Osteoblast (primary cell): ENCODE measurements around the gene LCLAT1. TPM values are rescaled to one million over a fixed set of nuclear protein-coding genes. Genes with fewer than 3 reads are reported as not detected.
A peak's percentile ranks its signal among the peaks of the same experiment; 100 is the strongest.
"Not testable (repeated sequence)": the region's sequence is repeated elsewhere in the genome, so short reads cannot be mapped to it uniquely, and the experiment has no call there.

Experiments
- DNase-seq: peaks from one replicate; pipeline ENCODE4 v3.0.0; 2011; ENCODE audit warnings: low spot score, mixed read lengths; ENCODE audit not compliant: insufficient read length; ENCODE audit errors: missing footprints
- H2AFZ ChIP-seq: 2 replicates; pipeline ENCODE4 v1.6.0; 2011; ENCODE audit warnings: mild to moderate bottlenecking, low read length
- H3K27ac ChIP-seq: 2 replicates; pipeline ENCODE4 v1.5.1; 2011; ENCODE audit warnings: mild to moderate bottlenecking, low read depth, low read length, moderate library complexity
- H3K27me3 ChIP-seq: 2 replicates; pipeline ENCODE4 v1.6.0; 2012; ENCODE audit warnings: mild to moderate bottlenecking, control low read depth, inconsistent platforms, low read length, moderate library complexity; ENCODE audit not compliant: insufficient read depth
- H3K36me3 ChIP-seq: 2 replicates; pipeline ENCODE4 v1.5.1; 2011; ENCODE audit warnings: mild to moderate bottlenecking, low read length, control low read depth, moderate library complexity; ENCODE audit not compliant: insufficient read depth
- H3K4me1 ChIP-seq: 2 replicates; pipeline ENCODE4 v1.5.1; 2011; ENCODE audit warnings: mild to moderate bottlenecking, low read length, control low read depth, moderate library complexity; ENCODE audit not compliant: insufficient read depth
- H3K4me2 ChIP-seq: 2 replicates; pipeline ENCODE4 v1.6.0; 2011; ENCODE audit warnings: mild to moderate bottlenecking, low read length; ENCODE audit not compliant: insufficient read depth
- H3K4me3 ChIP-seq: fragments of 200-600 bp; sonication (generic); 3 replicates; pipeline ENCODE4 v1.5.1; 2012; ENCODE audit warnings: mild to moderate bottlenecking, low read length, inconsistent platforms; ENCODE audit not compliant: insufficient read depth
- H3K79me2 ChIP-seq: 2 replicates; pipeline ENCODE4 v1.6.0; 2012; ENCODE audit warnings: mild to moderate bottlenecking, low read length, control low read depth, inconsistent platforms; ENCODE audit not compliant: insufficient read depth
- H3K9me3 ChIP-seq: 2 replicates; pipeline ENCODE4 v1.5.1; 2011; ENCODE audit warnings: low read depth, low read length, control low read depth
- H4K20me1 ChIP-seq: 2 replicates; pipeline ENCODE4 v1.6.0; 2012; ENCODE audit warnings: mild to moderate bottlenecking, low read length, control low read depth; ENCODE audit not compliant: insufficient read depth
- CTCF ChIP-seq: IDR thresholded peaks from 2 replicates; pipeline ENCODE4 v1.5.1; 2011; ENCODE audit warnings: mild to moderate bottlenecking, low read depth, low read length, moderate library complexity; ENCODE audit errors: extremely low read depth
- total RNA-seq: library from RNA; depleted of rRNA; stranded (reverse); fragments of >200 nt; gene quantifications from 2 replicates; pipeline ENCODE4 v1.2.3, GENCODE V29; 2012

The LCLAT1 gene
- total RNA-seq, 1 donor = 29.7 TPM

- Histone ChIP-seq H4K20me1 (peaks cover 12% of the 10 kb centered on the region), H3K36me3 (no peaks in the 10 kb centered on the region), H2AFZ (no peak overlapping the region), H3K27ac (no peak overlapping the region), H3K27me3 (no peaks in the 10 kb centered on the region), H3K4me2 (no peak overlapping the region), H3K79me2 (peaks cover 33% of the 10 kb centered on the region), H3K4me3 (no peak overlapping the region), H3K9me3 (no peaks in the 10 kb centered on the region), H3K4me1 (peaks cover 14% of the 10 kb centered on the region)
- TF ChIP-seq CTCF = no peak
- no peak for DNase-seq
Measured at GRCh38 chr2:30509716-30510115, 62.7 kb downstream of the LCLAT1 start.

DNA sequence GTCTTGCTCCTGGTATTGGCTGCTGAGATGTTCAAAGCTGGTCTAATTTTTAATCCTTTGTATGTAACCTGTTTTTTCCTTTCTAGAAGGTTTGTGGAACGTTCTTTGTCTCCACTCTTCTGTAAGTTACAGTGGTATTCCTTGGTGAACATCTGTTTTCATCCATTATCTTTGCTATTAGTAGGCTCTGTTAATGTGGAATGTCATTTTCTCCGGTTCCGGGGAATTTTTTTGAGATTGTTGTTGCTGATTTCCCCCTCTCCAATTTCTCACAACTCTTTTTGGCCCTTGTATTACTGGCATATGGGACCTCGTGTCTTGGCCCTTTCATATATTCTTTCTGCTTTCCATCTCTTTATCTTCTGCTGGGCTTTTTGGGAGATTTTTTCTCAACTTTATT, 63.4 kb downstream of the LCLAT1 start:
- H3K79me2 ChIP-seq = peaks cover 36% of the 10 kb centered on the region
- peaks cover 12% of the 10 kb centered on the region for H4K20me1 ChIP-seq
- no peaks in the 10 kb centered on the region for H3K9me3 ChIP-seq
- no peak for TF ChIP-seq CTCF
- no peak overlapping the region for H2AFZ ChIP-seq
- H3K4me3 ChIP-seq = no peak overlapping the region
- no peaks in the 10 kb centered on the region for H3K36me3 ChIP-seq
- H3K27me3 ChIP-seq = no peaks in the 10 kb centered on the region
- DNase-seq = no peak
- no peak overlapping the region for H3K4me2 ChIP-seq
- H3K27ac ChIP-seq = no peak overlapping the region
- peaks cover 19% of the 10 kb centered on the region for H3K4me1 ChIP-seq

GRCh38 chr2:30511122-30512083, 64.4 kb downstream of the LCLAT1 start:
- DNase-seq = peak; percentile 36
- Histone ChIP-seq H3K4me3 (no peak overlapping the region), H3K27ac (no peak overlapping the region), H3K4me1 (peaks cover 19% of the 10 kb centered on the region), H3K27me3 (no peaks in the 10 kb centered on the region), H2AFZ (no peak overlapping the region), H3K9me3 (no peaks in the 10 kb centered on the region), H3K4me2 (peak overlapping the region; percentile 56), H3K79me2 (peaks cover 36% of the 10 kb centered on the region), H3K36me3 (no peaks in the 10 kb centered on the region), H4K20me1 (peaks cover 12% of the 10 kb centered on the region)
- TF ChIP-seq CTCF = no peak

- TF ChIP-seq CTCF = no peak
- H3K27ac ChIP-seq = no peak overlapping the region
- no peaks in the 10 kb centered on the region for H3K9me3 ChIP-seq
- no peak overlapping the region for H3K4me3 ChIP-seq
- no peaks in the 10 kb centered on the region for H3K36me3 ChIP-seq
- peaks cover 12% of the 10 kb centered on the region for H4K20me1 ChIP-seq
- H3K27me3 ChIP-seq = no peaks in the 10 kb centered on the region
- no peak overlapping the region for H3K4me2 ChIP-seq
- peaks cover 39% of the 10 kb centered on the region for H3K79me2 ChIP-seq
- DNase-seq = no peak
- H3K4me1 ChIP-seq = peaks cover 19% of the 10 kb centered on the region
- no peak overlapping the region for H2AFZ ChIP-seq
Measured at GRCh38 chr2:30512243-30512886, 65.3 kb downstream of the LCLAT1 start.

GRCh38 chr2:30513649-30514048, 66.6 kb downstream of the LCLAT1 start:
- not testable (repeated sequence) for DNase-seq, H3K4me3 ChIP-seq, H3K27ac ChIP-seq, H3K4me2 ChIP-seq, H3K27me3 ChIP-seq, H3K36me3 ChIP-seq, H3K9me3 ChIP-seq, H2AFZ ChIP-seq
- Histone ChIP-seq H4K20me1 (peaks cover 12% of the 10 kb centered on the region), H3K4me1 (peaks cover 19% of the 10 kb centered on the region), H3K79me2 (peaks cover 35% of the 10 kb centered on the region)
